HCT116 (cell line): ENCODE data around the gene RNF217.

Source experiments
- EZH2 ChIP-seq: fragments of 200-600 bp; sonication (generic); IDR thresholded peaks from 2 replicates; pipeline ENCODE4 v1.6.1; 2017; ENCODE audit warnings: antibody characterized with exemption, mixed run types
- POLR2A ChIP-seq: IDR thresholded peaks from 2 replicates; pipeline ENCODE4 v1.7.0; 2011; ENCODE audit warnings: borderline replicate concordance; ENCODE audit not compliant: insufficient read depth, insufficient read length; ENCODE audit errors: extremely low read depth
- POLR2AphosphoS5 ChIP-seq: IDR thresholded peaks from 2 replicates; pipeline ENCODE4 v1.6.1; 2011; ENCODE audit warnings: mild to moderate bottlenecking, low read depth, low read length, moderate library complexity
- SIN3A ChIP-seq: IDR thresholded peaks from 2 replicates; pipeline ENCODE4 v1.6.1; 2012; ENCODE audit warnings: low read depth
- SP1 ChIP-seq: IDR thresholded peaks from 2 replicates; pipeline ENCODE4 v1.6.1; 2012; ENCODE audit warnings: low read depth
- SRF ChIP-seq: IDR thresholded peaks from 2 replicates; pipeline ENCODE4 v1.6.1; 2012; ENCODE audit warnings: low read depth
- TF ChIP-seq, protein P1 (sequence below), 3 experiments: fragments of 200-600 bp in 1 of 3; sonication (generic) in 1 of 3; IDR thresholded peaks in 2 of 3; conservative IDR thresholded peaks in 1 of 3; 2 replicates each; pipeline ENCODE4 v1.5.1; 2012 to 2017; ENCODE audit warnings: low read depth in 2 of 3, low read length in 2 of 3, antibody characterized with exemption in 1 of 3, borderline replicate concordance in 1 of 3, control low read depth in 1 of 3, mild to moderate bottlenecking in 1 of 3, mixed read lengths in 1 of 3, mixed run types in 1 of 3, moderate library complexity in 1 of 3; ENCODE audit not compliant: insufficient read depth in 1 of 3
- TF ChIP-seq, protein P2 (sequence below): IDR thresholded peaks from 2 replicates; pipeline ENCODE4 v1.6.1; 2011; ENCODE audit warnings: mild to moderate bottlenecking, low read length, moderate library complexity; ENCODE audit not compliant: insufficient replicate concordance; ENCODE audit errors: extremely low read depth

DNA sequence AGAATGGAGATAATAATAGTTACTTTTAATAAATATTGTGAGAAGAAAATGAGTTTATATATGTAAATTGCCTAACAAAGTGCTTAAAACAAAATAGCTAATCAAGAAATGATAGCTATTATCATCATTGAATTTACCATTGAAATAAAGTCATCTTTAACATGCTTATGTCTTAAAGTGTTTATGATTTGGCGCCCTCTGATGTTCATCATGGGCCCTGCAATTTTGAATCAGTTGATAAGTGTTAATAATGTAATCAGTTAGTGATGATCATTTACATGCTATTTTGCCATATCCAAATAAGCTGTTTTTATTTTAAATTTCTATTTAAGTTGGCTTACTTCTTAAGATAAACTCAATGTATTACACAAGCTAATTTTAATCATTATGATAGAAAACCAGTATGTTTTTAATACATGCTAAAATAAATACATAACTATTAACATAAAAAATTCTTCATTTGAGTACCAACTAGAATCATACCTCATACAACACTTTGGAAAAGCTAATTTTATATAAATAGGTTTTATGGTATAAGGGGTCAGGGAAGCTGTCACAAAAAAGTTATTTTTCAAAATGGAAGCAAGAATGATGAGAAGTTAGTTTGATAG lies 152.1 kb downstream of the RNF217 start:
- TF ChIP-seq POLR2AphosphoS5 (no peak), SP1 (no peak), EZH2 (no peak), SIN3A (no peak), POLR2A (no peak), SRF (no peak)
- TF ChIP-seq, protein P1, sequence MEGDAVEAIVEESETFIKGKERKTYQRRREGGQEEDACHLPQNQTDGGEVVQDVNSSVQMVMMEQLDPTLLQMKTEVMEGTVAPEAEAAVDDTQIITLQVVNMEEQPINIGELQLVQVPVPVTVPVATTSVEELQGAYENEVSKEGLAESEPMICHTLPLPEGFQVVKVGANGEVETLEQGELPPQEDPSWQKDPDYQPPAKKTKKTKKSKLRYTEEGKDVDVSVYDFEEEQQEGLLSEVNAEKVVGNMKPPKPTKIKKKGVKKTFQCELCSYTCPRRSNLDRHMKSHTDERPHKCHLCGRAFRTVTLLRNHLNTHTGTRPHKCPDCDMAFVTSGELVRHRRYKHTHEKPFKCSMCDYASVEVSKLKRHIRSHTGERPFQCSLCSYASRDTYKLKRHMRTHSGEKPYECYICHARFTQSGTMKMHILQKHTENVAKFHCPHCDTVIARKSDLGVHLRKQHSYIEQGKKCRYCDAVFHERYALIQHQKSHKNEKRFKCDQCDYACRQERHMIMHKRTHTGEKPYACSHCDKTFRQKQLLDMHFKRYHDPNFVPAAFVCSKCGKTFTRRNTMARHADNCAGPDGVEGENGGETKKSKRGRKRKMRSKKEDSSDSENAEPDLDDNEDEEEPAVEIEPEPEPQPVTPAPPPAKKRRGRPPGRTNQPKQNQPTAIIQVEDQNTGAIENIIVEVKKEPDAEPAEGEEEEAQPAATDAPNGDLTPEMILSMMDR (IDR thresholded peaks at IDR 0.05 in 2 of 3, conservative IDR thresholded peaks at IDR 0.05 in 1 of 3; ENCODE audit: borderline replicate concordance in 1 of 3, insufficient read depth in 1 of 3, low read depth in 2 of 3, low read length in 2 of 3) = peak; percentile 68 to 82 (median 76)
- TF ChIP-seq, protein P2, sequence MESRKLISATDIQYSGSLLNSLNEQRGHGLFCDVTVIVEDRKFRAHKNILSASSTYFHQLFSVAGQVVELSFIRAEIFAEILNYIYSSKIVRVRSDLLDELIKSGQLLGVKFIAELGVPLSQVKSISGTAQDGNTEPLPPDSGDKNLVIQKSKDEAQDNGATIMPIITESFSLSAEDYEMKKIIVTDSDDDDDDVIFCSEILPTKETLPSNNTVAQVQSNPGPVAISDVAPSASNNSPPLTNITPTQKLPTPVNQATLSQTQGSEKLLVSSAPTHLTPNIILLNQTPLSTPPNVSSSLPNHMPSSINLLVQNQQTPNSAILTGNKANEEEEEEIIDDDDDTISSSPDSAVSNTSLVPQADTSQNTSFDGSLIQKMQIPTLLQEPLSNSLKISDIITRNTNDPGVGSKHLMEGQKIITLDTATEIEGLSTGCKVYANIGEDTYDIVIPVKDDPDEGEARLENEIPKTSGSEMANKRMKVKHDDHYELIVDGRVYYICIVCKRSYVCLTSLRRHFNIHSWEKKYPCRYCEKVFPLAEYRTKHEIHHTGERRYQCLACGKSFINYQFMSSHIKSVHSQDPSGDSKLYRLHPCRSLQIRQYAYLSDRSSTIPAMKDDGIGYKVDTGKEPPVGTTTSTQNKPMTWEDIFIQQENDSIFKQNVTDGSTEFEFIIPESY = no peak
